ENCODE measurements around the gene FOXP4. TPM values are rescaled to one million over a fixed set of nuclear protein-coding genes. Genes with fewer than 3 reads are reported as not detected.

FOXP4 gene
- total and polyA plus RNA-seq, 2 of the 13 experiments (the other 11 are each of a cell fraction or from before 2014, with no cell fraction given) = 11.0 to 12.4 TPM

DNA sequence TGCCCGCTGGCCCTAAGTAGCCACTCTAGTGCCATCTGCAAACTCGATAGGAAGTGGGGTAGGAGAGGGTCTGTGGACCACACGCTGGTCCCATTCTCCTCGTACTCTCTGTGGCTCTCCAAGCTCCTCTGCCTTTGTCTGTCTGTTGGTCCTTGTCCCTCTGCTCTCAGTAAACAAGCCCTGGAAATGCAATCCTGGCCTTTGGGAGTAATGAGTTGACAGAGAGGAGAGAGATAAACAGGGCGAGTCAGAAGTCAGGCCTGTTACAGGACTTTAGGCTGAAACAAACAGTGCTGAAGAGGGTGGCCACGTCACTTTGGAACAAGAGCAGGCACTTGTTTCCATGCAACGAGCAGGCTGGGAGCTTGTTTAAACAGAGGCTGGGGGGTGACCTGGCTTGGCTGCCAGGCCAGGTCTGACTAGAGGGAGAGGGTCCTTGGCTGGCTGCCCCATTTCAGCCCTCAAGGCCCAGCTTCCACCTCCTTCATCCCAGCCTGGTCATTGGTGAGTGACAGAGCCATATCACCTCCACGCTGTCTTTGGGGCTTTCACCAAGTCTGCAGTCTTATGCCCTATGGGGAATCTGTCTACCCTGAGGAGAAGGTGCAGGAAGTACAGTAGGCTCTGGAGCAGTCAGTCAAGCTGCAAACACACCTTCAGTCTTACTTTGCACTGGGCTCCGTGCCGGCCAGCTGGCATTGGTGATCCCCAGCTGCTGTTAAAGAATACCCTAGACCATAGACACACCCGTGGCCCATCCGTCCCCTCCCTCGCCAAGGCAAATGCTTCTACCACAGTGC, 22.6 kb downstream of the FOXP4 start (continued):
- TF ChIP-seq ELF1 (CRISPR knock-in tag; IDR thresholded peaks at IDR 0.05) (peak; percentile 65), POLR2AphosphoS5 (IDR thresholded peaks at IDR 0.05; ENCODE audit: low read depth, low read length) (peak; percentile 16; the same call in 1 of the 2 replicates), MAFK (conservative IDR thresholded peaks at IDR 0.05 in 1 of 2, IDR thresholded peaks at IDR 0.05 in 1 of 2; ENCODE audit: low read length in 2 of 2) (peak; percentile 14 to 35; a peak in 2 of 4 replicates), HNF4G (IDR thresholded peaks at IDR 0.05; ENCODE audit: borderline replicate concordance, low read depth, low read length) (peak; percentile 77), HNF4G (CRISPR knock-in tag; IDR thresholded peaks at IDR 0.05; ENCODE audit: borderline replicate concordance, low read depth) (peak; percentile 89), ZNF260 (CRISPR knock-in tag; IDR thresholded peaks at IDR 0.05; ENCODE audit: borderline replicate concordance, low read depth) (no peak), KLF6 (CRISPR knock-in tag; IDR thresholded peaks at IDR 0.05) (peak; percentile 64; the same call in 1 of the 2 replicates), ZSCAN22 (CRISPR knock-in tag; IDR thresholded peaks at IDR 0.05) (no peak; the same call in 1 of the 2 replicates), ARHGAP35 (CRISPR knock-in tag; IDR thresholded peaks at IDR 0.05; ENCODE audit: borderline replicate concordance) (0 out of 2 replicates have a peak, but pooled peaks have one; percentile 26), ATM (IDR thresholded peaks at IDR 0.05; ENCODE audit: borderline replicate concordance) (no peak), GFI1 (CRISPR knock-in tag; IDR thresholded peaks at IDR 0.05; ENCODE audit: borderline replicate concordance) (peak; percentile 90; the same call in 1 of the 2 replicates), NR2F2 (IDR thresholded peaks at IDR 0.05; ENCODE audit: borderline replicate concordance, low read depth) (peak; percentile 98), GTF2F1 (IDR thresholded peaks at IDR 0.05; ENCODE audit: low read length) (no peak), ZNF337 (CRISPR knock-in tag; IDR thresholded peaks at IDR 0.05; ENCODE audit: borderline replicate concordance, low read depth) (peak; percentile 98), TGIF2 (CRISPR knock-in tag; IDR thresholded peaks at IDR 0.05) (peak; percentile 86; the same call in 1 of the 2 replicates), ZNF746 (CRISPR knock-in tag; IDR thresholded peaks at IDR 0.05) (peak; percentile 98), SSRP1 (CRISPR knock-in tag; IDR thresholded peaks at IDR 0.05) (peak; percentile 73; the same call in 1 of the 2 replicates), MED8 (CRISPR knock-in tag; IDR thresholded peaks at IDR 0.05; ENCODE audit: insufficient replicate concordance) (peak; percentile 89)
- TF ChIP-seq, protein P1, sequence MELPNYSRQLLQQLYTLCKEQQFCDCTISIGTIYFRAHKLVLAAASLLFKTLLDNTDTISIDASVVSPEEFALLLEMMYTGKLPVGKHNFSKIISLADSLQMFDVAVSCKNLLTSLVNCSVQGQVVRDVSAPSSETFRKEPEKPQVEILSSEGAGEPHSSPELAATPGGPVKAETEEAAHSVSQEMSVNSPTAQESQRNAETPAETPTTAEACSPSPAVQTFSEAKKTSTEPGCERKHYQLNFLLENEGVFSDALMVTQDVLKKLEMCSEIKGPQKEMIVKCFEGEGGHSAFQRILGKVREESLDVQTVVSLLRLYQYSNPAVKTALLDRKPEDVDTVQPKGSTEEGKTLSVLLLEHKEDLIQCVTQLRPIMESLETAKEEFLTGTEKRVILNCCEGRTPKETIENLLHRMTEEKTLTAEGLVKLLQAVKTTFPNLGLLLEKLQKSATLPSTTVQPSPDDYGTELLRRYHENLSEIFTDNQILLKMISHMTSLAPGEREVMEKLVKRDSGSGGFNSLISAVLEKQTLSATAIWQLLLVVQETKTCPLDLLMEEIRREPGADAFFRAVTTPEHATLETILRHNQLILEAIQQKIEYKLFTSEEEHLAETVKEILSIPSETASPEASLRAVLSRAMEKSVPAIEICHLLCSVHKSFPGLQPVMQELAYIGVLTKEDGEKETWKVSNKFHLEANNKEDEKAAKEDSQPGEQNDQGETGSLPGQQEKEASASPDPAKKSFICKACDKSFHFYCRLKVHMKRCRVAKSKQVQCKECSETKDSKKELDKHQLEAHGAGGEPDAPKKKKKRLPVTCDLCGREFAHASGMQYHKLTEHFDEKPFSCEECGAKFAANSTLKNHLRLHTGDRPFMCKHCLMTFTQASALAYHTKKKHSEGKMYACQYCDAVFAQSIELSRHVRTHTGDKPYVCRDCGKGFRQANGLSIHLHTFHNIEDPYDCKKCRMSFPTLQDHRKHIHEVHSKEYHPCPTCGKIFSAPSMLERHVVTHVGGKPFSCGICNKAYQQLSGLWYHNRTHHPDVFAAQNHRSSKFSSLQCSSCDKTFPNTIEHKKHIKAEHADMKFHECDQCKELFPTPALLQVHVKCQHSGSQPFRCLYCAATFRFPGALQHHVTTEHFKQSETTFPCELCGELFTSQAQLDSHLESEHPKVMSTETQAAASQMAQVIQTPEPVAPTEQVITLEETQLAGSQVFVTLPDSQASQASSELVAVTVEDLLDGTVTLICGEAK (IDR thresholded peaks at IDR 0.05) = no peak
- TF ChIP-seq, protein P1 (CRISPR knock-in tag; IDR thresholded peaks at IDR 0.05) = peak; percentile 78; the same call in 1 of the 2 replicates
- TF ChIP-seq, protein P2, sequence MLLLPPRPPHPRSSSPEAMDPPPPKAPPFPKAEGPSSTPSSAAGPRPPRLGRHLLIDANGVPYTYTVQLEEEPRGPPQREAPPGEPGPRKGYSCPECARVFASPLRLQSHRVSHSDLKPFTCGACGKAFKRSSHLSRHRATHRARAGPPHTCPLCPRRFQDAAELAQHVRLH (CRISPR knock-in tag; IDR thresholded peaks at IDR 0.05; ENCODE audit: borderline replicate concordance, low read depth) = peak; percentile 90

All from HepG2 (cell line).